Loucy (cell line): ENCODE data around the gene TNP1.

Source experiments
- CTCF ChIP-seq: fragments of 200-600 bp; sonication (generic); conservative IDR thresholded peaks from 2 replicates; pipeline ENCODE4 v1.5.1; 2014; ENCODE audit warnings: mild to moderate bottlenecking, antibody characterized with exemption, low read length
- EZH2phosphoT487 ChIP-seq: fragments of 200-600 bp; IDR thresholded peaks from 2 replicates; pipeline ENCODE4 v1.6.1; 2018; ENCODE audit warnings: antibody characterized with exemption, mild to moderate bottlenecking, moderate library complexity, borderline replicate concordance

GRCh38 chr2:216904974-216905373 lies 45.1 kb upstream of the TNP1 start:
- no peak for TF ChIP-seq CTCF
- TF ChIP-seq EZH2phosphoT487, result no peak
